ENCODE measurements around the gene MRPL46.
"Not testable (repeated sequence)": the region's sequence is repeated elsewhere in the genome, so short reads cannot be mapped to it uniquely, and the experiment has no call there.

Gene MRPL46

GRCh38 chr15:88438181-88438580 lies 29.0 kb downstream of the MRPL46 start:
- no peak for DNase-seq

GRCh38 chr15:88434106-88434505 lies 33.1 kb downstream of the MRPL46 start:
- DNase-seq: not testable (repeated sequence)

DNA sequence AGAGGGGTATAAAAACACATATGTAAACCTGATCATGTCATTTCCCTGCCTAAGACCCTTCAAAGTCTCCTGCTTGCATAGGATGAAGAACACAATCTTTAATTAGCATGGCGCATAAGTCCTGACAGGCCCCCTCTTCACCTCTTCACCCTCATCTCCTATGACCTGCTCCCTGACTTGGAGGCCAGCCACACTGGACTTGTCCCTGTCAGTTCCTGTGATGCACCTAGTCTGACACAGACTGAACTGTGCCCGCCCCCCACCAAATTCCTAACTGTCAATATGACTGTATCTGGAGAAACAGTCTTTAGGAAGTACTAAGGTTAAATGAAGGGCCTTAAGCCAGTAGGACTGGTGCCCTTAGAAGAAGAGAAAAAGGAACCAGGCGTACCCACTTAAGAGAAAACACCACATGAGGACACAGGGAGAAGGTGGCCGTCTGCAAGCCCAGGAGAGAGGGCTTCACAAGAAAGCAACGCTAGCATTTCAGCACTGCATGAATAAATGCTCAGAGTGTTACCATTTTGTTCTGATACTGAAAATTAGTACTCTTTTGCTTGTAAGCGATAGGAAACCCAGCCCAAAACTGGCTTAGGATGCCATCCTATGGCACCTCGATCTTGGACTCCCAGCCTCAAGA lies 34.0 kb downstream of the MRPL46 start:
- DNase-seq: no peak

DNA sequence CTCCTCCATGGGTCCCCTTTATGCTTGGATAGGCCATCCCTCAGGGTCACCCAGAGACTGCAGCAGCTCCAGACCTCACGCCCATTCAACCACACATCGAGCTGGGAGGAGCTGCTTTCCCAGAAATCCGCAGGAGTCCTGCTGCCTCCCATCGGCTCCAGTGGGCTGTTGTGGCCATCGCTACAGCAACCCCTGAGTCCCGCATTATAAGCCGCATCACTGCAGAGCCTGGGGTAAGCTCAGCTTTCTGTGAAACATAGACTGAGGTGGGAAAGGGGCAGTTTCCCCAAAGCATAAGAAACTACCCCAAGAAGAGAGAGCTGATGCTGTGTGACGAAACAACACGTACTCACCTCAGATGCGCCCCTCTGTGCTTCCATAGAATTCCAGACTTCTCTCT lies 35.7 kb downstream of the MRPL46 start:
- no peak for DNase-seq

- no peak for DNase-seq
Measured at GRCh38 chr15:88430051-88430450, 37.1 kb downstream of the MRPL46 start.

DNA sequence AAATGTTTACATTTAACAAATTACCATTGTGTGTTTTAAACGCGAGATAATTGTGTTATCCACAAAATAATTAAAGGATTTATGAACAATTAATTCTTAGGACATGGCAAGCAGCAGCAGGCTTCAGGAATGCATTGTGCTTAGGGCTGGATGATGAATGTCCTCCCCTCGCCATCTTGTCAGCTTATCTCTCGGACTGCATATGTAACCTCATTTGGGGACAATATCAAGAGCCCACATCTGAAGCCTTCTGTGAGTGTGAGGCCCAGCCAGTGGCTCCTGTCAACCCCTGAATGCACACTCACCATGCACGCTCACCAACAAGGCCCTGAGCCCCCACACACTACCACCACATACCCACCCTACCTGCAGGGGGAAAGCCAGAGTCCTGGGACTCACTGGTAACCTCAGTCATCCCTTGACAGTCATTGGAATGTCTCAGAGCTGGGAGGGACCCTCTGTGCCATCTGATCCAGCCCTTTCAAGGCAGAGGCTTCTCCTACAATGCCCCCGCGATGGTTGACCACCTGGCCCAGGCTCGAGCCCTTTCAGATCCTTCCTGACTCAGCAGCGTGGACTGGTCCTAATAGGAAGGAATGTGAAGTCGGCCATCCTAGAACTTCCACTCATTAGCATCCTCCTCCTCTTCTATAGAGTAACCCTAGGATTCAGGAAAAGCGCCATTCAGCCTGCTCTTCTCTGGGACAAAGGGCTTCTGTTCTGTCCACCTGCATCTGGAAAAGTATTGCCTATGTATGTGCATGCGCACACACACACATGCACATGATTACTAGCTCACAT lies 38.2 kb downstream of the MRPL46 start:
- DNase-seq: no peak

DNA sequence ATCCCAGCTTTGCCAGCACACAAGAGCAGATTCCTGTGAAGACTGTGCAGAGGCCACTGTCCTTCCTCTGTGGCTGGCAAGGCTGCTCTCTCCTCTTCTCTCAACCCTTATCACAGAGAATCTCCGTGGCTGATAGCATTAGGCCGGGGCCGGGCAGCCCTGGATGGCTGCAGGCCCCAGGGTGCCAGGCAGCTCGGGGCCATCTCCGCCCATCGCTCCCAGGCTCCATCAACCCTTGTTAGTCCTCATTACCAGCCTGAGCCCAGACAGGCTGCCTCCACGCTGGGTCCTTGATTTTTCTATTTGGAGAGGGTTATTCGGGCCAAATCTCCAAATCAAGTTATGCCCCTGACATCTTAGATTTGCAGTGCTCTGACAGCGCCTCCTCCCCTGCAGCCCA lies 39.1 kb downstream of the MRPL46 start:
- DNase-seq: no peak

DNA sequence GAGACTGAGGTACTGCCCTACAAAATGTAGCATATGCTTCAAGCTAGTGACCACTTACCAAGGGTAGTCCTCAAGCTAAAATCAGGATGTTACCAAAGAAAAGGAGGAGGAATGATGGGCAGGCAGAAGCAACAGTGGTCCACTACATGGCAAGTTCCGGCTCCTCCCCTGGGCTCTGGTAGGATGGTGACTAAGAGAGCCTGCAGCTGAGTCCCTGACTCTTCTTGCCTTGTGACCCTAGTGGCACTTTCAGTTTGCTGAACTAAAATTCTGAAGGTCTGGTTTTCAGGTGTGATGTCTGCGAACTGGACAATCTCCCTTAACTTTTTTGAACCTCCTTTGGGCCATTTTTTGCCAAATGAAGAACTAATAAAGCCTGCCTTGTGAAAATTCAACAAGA lies 40.9 kb downstream of the MRPL46 start:
- no peak for DNase-seq

GRCh38 chr15:88423331-88423730 lies 43.9 kb downstream of the MRPL46 start:
- DNase-seq: no peak

DNA sequence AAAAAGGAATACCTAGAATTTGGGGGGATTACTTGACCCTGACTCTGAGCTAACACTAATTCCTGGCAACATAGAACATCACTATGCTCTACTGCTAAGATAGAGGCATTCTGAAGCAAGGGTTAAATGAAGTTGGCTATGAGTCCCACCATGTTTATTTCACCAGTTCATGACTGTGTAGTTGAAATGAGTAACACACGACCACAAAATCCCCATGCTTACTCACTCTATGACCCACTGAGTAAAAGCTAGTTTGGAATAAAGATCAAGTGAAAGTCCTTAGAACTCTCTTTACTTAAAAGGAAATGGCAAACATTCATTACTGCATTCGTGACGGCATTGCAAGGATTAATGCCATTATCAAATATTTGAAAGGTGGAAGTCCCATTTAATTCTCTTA lies 47.4 kb downstream of the MRPL46 start:
- DNase-seq: peak; percentile 43
